Activated T-cell treated with anti-CD3 and anti-CD28 coated beads, Interleukin-2, amount 50 U/mL, for 48 hours (primary cell): ENCODE results near the gene PDS5B.
A peak's percentile ranks its signal among the peaks of the same experiment; 100 is the strongest.
"Not testable (repeated sequence)": the region's sequence is repeated elsewhere in the genome, so short reads cannot be mapped to it uniquely, and the experiment has no call there.

Experiments used
- DNase-seq, 2 experiments: peaks; one replicate each; pipeline ENCODE4 v3.0.0-alpha.2; 2020

Gene PDS5B

GRCh38 chr13:32586080-32586900 lies at the start of gene PDS5B:
TSS of gene PDS5B (plus strand) at chr13:32586452. CDS start at chr13:32648773, 62,321 bp downstream.
- DNase-seq, result peak; percentile 92 to 96

GRCh38 chr13:32537580-32538142 lies 48.6 kb upstream of the PDS5B start:
- peak; percentile 66 to 67 for DNase-seq

- DNase-seq, result no peak
These were observed 48.1 kb upstream of the PDS5B start for GRCh38 chr13:32538143-32538620.

- peak; percentile 90 to 91 for DNase-seq
These were observed 47.5 kb upstream of the PDS5B start, which contains the start of gene N4BP2L2 for GRCh38 chr13:32538621-32539246. TSS of gene N4BP2L2 (minus strand) at chr13:32538795. CDS start at chr13:32537027, 1,768 bp downstream.

- no peak for DNase-seq
These were observed 44.0 kb upstream of the PDS5B start for GRCh38 chr13:32542221-32542620.

GRCh38 chr13:32545083-32545482 lies 41.2 kb upstream of the PDS5B start:
- no peak for DNase-seq

- no peak for DNase-seq
These were observed 37.4 kb upstream of the PDS5B start for GRCh38 chr13:32548837-32549236.

- no peak for DNase-seq
These were observed 36.5 kb upstream of the PDS5B start for GRCh38 chr13:32549788-32550187.

GRCh38 chr13:32553720-32554119 lies 32.5 kb upstream of the PDS5B start:
- DNase-seq, result no peak

- DNase-seq, result no peak
These were observed 30.6 kb upstream of the PDS5B start for GRCh38 chr13:32555613-32556012.

GRCh38 chr13:32560842-32561241 lies 25.4 kb upstream of the PDS5B start:
- not testable (repeated sequence) for DNase-seq

GRCh38 chr13:32575687-32576086 lies 10.6 kb upstream of the PDS5B start:
- not testable (repeated sequence) for DNase-seq

GRCh38 chr13:32577032-32577431 lies 9.2 kb upstream of the PDS5B start:
- DNase-seq, result no peak

GRCh38 chr13:32581177-32581786 lies 5.0 kb upstream of the PDS5B start:
- no peak for DNase-seq

GRCh38 chr13:32582281-32582680 lies 4.0 kb upstream of the PDS5B start:
- DNase-seq, result no peak

- DNase-seq, result no peak
These were observed 3.3 kb upstream of the PDS5B start for GRCh38 chr13:32582991-32583390.

- DNase-seq, result peak; percentile 20 to 27
These were observed 637 bp upstream of the PDS5B start for GRCh38 chr13:32585550-32586079.

GRCh38 chr13:32587011-32587810 lies 959 bp downstream of the PDS5B start:
- peak; percentile 64 to 71 for DNase-seq

- no peak for DNase-seq
These were observed 1.5 kb downstream of the PDS5B start for GRCh38 chr13:32587811-32588170.

- DNase-seq, result no peak
These were observed 2.5 kb downstream of the PDS5B start for GRCh38 chr13:32588736-32589135.

GRCh38 chr13:32589471-32589870 lies 3.2 kb downstream of the PDS5B start:
- no peak for DNase-seq

- DNase-seq, result no peak
These were observed 4.0 kb downstream of the PDS5B start for GRCh38 chr13:32590266-32590665.
